SIG-M5 (cell line): ENCODE measurements around the gene SERPINB7.
A peak's percentile ranks its signal among the peaks of the same experiment; 100 is the strongest.

ENCODE experiments used
- DNase-seq: peaks from one replicate; lab custom pipeline; 2025; lab: John Stamatoyannopoulos, UW

SERPINB7 gene

GRCh38 chr18:63787673-63788072 is 12.5 kb downstream of the SERPINB7 start:
- no peak for DNase-seq

GRCh38 chr18:63788447-63789096 is 13.4 kb downstream of the SERPINB7 start:
- peak; percentile 47 for DNase-seq

GRCh38 chr18:63789327-63789726 is 14.1 kb downstream of the SERPINB7 start:
- no peak for DNase-seq

- DNase-seq: no peak
Measured at GRCh38 chr18:63795606-63796005, 20.4 kb downstream of the SERPINB7 start.

- DNase-seq: no peak
Measured at GRCh38 chr18:63799189-63799588, 24.0 kb downstream of the SERPINB7 start.

- no peak for DNase-seq
Measured at GRCh38 chr18:63801343-63801742, 26.1 kb downstream of the SERPINB7 start.

DNA sequence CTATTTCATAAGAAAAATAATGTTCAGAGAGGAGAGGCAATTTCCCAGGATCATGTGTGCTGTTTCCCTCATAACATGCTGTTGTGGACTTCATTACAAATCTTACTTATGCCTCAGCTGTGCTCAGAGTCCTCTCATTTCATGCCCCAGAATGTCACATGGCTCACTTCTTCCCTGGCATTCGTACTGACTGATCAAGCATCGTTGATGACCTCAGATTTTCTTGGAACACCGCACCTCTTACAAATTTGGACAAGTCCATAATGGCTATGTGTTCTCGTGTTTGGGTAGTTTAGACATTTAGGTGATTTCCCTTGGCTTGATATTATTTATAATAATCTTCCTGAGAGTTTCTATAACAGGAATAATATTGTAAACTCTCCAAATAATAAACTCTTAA is 32.9 kb downstream of the SERPINB7 start:
- DNase-seq: no peak

DNA sequence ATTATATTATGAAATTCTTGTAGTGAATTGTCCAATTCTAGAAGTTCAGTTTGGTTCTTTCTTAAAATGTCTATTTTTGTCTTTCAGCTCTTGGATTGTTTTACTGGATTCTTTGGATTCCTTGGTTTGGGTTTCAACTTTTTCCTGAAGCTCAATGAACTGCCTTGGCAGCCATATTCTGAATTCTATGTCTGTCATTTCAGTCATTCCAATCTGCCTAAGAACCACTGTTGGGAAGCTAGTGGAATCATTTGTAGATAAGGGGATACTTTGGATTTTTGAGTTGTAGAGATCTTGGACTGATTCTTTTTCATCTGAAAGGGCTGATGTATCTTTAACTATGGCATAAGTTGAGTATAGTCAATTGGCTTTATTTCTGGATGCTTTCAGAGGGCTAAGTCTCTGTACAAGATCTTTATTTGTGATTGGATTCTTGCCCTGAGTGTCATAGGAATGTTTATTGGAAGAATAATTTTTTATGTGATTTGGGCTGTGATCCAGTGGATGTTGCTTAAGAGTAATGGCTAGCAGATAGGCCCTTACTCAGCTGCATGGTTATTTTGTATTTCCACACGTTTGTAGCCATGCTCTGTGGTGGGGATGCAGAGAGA is 42.3 kb downstream of the SERPINB7 start:
- DNase-seq: no peak

DNA sequence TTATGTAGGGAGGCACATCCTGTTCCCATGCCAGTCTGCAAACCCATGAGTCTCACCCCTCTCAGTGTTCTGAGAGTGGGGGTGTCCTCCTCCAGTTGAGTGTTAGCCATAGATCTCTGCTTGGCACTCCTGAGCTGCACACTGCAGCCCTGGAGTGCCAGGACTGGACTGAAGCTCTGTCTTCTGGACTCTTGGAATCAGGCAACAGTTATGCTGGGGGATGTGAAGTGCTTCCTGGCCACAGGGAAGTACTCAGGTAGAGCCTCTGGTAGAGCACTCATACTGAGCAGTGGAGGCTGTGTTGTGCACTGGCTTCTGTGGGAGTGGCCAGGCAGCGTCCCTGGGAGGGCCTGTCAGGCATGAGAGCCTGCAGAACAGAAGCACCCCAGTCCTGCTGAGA is 43.0 kb downstream of the SERPINB7 start:
- DNase-seq: no peak

DNA sequence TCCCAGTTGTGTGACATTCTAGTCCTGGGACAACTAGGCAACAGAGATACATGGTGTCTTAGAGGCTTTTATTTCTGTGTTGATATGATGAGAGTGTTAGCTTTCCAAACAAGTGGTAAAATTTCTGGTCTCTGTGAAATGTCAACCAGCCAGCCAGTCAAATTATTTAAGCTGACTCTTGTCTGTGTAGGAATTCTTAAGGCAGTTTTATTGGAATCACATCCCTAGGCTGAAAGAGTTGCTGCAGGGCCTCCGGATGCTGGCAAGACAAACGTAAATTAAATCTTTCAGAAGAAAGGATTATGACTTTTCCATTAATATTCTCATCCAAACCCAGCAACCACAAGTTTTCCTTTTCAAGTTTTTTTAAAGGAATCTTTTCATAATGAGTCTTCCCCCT is 44.6 kb downstream of the SERPINB7 start:
- DNase-seq: no peak

GRCh38 chr18:63820694-63821093 is 45.5 kb downstream of the SERPINB7 start:
- no peak for DNase-seq

DNA sequence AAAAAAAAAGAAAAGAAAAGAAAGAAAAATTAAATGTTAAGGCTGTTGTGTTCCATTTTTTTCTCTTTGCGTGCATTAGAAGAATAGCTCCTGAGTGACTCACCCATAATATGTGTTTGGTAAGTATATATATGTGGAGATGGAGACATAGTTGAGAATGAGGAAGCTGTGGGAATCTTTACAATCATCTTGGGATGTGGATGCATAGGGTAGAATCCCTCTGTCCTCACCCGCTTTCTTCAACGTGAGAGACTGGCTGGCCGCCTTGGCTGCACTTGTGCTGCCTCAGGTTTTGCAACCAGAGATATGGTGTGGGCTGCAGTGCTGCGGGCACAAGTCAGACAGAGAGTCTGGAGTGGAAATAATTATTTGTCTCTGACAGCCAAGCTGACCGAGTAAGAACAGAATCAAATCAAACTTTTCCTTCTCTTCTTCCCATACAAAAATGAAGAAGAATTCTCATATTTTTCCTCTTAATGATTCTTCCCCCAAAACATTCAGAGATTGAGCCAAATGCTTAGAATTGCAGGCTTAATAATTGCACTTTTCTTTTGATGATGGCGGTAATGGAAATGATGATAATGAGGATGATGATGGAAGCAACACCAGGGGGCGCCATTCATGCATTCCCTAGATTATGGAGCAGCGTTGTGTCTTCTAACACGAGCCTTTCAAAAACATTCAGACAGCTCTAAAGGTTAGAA is 48.5 kb downstream of the SERPINB7 start:
- no peak for DNase-seq

DNA sequence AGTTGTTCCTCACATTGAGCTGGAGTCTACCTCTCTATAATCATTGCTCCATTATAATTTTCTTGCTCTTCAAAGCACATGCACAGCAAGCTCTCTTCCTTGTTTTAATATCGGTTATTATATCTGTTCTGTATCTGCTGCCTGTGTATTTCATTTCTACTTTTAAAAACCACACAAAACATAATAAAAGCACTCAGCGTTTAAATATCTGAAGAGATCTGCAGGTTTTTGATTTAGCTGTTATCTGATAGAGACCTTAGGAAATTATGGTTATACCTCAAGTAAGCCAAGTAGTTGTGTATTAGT is 49.0 kb downstream of the SERPINB7 start:
- no peak for DNase-seq

DNA sequence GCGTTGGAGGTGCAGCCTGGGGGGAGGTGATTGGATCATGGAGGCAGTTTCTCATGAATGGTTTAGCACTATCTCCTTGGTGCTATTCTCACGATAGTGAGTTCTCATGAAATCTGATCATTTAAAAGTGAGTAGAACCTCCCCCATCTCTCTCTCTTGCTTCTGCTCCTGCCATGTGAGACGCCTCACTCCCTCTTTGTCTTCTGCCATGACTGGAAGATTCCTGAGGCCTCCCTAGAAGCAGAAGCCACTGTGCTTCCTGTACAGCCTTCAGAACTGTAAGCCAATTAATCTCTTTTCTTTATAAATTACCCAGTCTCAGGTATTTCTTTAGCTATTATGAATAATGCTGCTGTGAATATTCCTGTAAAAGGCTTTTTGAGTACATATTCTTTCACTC is 52.9 kb downstream of the SERPINB7 start:
- DNase-seq: no peak

- no peak for DNase-seq
Measured at GRCh38 chr18:63828656-63829055, 53.4 kb downstream of the SERPINB7 start.

GRCh38 chr18:63829886-63830285 is 54.7 kb downstream of the SERPINB7 start:
- DNase-seq: no peak

GRCh38 chr18:63831080-63831788 is 56.0 kb downstream of the SERPINB7 start:
- DNase-seq: peak; percentile 6

GRCh38 chr18:63832470-63832869 is 57.3 kb downstream of the SERPINB7 start:
- no peak for DNase-seq

GRCh38 chr18:63834471-63835113 is 59.4 kb downstream of the SERPINB7 start:
- no peak for DNase-seq

GRCh38 chr18:63836456-63836855 is 61.2 kb downstream of the SERPINB7 start:
- no peak for DNase-seq

DNA sequence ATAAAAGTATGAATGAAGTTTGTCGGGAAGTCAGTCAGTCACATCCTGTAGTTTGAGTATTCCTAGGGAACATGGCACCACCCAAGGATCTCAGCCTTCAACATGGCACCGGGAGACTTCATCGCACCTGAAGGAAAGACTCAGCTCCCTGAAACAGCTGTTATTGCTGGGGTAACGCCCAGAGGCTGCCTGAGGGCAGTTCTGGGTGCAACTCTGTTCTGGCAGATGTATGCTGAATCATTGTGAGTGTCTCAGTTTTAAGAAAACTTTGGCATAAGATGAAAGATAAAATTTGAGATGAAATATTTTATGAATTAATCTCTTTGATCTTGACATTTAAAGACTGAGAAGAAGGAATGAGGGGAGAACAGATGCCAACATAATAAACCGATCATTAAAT is 62.4 kb downstream of the SERPINB7 start:
- DNase-seq: no peak

DNA sequence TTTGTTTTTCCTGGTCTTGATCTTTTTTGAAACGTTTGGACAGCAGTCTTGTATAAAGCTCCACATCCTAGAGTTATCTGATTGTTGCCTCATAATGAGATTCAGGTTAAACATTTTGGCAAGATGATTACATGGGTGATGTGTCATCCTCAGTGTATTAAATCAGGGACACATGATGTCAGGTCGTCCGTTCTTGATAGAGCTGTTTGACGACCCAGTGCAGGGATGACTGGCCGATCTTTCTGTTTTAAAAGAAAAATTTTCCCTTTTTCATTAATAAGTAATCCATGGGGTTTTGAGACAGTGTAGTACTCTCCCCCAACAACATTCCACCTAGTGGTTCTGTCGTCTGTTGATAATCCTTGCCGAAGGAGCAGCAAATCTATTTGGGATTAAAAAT is 67.8 kb downstream of the SERPINB7 start:
- DNase-seq: no peak

- DNase-seq: no peak
Measured at GRCh38 chr18:63844254-63844653, 69.0 kb downstream of the SERPINB7 start.
